K562 (cell line): ENCODE measurements around the gene ITGA3. TPM values are rescaled to one million over a fixed set of nuclear protein-coding genes. Genes with fewer than 3 reads are reported as not detected.

Source experiments
- CHD2 ChIP-seq: IDR thresholded peaks from 2 replicates; pipeline ENCODE4 v1.6.1; 2011; ENCODE audit warnings: low read depth, low read length
- CXXC5 ChIP-seq: fragments of 250-450 bp; sonication (Bioruptor Pico); IDR thresholded peaks from 2 replicates; pipeline ENCODE4 v1.8.0; 2022; ENCODE audit warnings: inconsistent platforms, mild to moderate bottlenecking, moderate library complexity
- FOXA3 ChIP-seq, 2 experiments: fragments of 450-650 bp in 1 of 2; sonication (generic) in 1 of 2; formaldehyde crosslinking; IDR thresholded peaks in 1 of 2; conservative IDR thresholded peaks in 1 of 2; 2 replicates each; pipeline versions ENCODE4 v1.4.0 to v1.8.0; 2020 to 2022; ENCODE audit warnings: mild to moderate bottlenecking in 2 of 2, missing genetic modification reagents in 1 of 2
- NUFIP1 ChIP-seq: fragments of 450-650 bp; IDR thresholded peaks from 2 replicates; pipeline ENCODE4 v1.6.1; 2018; ENCODE audit not compliant: partially characterized antibody
- RNF2 ChIP-seq: sonication (generic); IDR thresholded peaks from 2 replicates; pipeline ENCODE4 v1.6.1; 2016
- SP1 ChIP-seq: sonication (generic); formaldehyde crosslinking; IDR thresholded peaks from 2 replicates; pipeline ENCODE4 v1.8.1; 2022; ENCODE audit warnings: mild to moderate bottlenecking, missing genetic modification reagents
- SRF ChIP-seq, 2 experiments: fragments of 250-450, 450-650 bp in 1 of 2; sonication (Bioruptor Pico) in 1 of 2; sonication (generic) in 1 of 2; formaldehyde crosslinking; IDR thresholded peaks; 2 replicates each; pipeline versions ENCODE4 v1.5.0 to v1.5.1; 2020 to 2022; ENCODE audit warnings: mild to moderate bottlenecking in 1 of 2, missing genetic modification reagents in 1 of 2
- TCF7L2 ChIP-seq: fragments of 150-350 bp; IDR thresholded peaks from 2 replicates; pipeline ENCODE4 v1.6.1; 2016; ENCODE audit warnings: low read depth, mild to moderate bottlenecking, low read length, moderate library complexity
- ZNF12 ChIP-seq: sonication (generic); formaldehyde crosslinking; IDR thresholded peaks from 2 replicates; pipeline ENCODE4 v1.4.0; 2020; ENCODE audit warnings: mild to moderate bottlenecking, missing genetic modification reagents
- ZNF407 ChIP-seq: fragments of 450-650 bp; IDR thresholded peaks from 2 replicates; pipeline ENCODE4 v1.6.1; 2016; ENCODE audit warnings: low read depth
- ZNF551 ChIP-seq: fragments of 250-450 bp; sonication (Bioruptor Pico); IDR thresholded peaks from 2 replicates; pipeline ENCODE4 v1.5.0; 2021; ENCODE audit warnings: mild to moderate bottlenecking, moderate library complexity
- polyA plus RNA-seq, 8 experiments: library from polyadenylated mRNA; depleted of rRNA in 4 of 8; stranded (reverse) in 5 of 8; unstranded in 3 of 8; fragments of >200 nt; fragmentation: Nextera tagmentation in 2 of 8; fragmentation: Illumina TruSeq in 1 of 8; extraction: Ambion mirVana in 2 of 8; extraction: Trizol in 1 of 8; gene quantifications; 2 replicates each; pipeline versions ENCODE4 v1.2.1 to v1.2.3, GENCODE V29; 2011 to 2014; ENCODE audit warnings: inconsistent platforms in 1 of 8, missing spikeins in 1 of 8
- total RNA-seq, 7 experiments: library from RNA; depleted of rRNA in 6 of 7; stranded (reverse); fragments of >200 nt in 6 of 7; fragmentation: Illumina TruSeq in 2 of 7; extraction: Trizol in 2 of 7; gene quantifications; 2 replicates each; pipeline versions ENCODE4 v1.2.1 to v1.2.3, GENCODE V29; 2011 to 2021; ENCODE audit warnings: low replicate concordance in 1 of 7
- TF ChIP-seq, protein P1 (sequence below): sonication (generic); formaldehyde crosslinking; IDR thresholded peaks from 2 replicates; pipeline ENCODE4 v1.9.0; 2022; ENCODE audit warnings: mild to moderate bottlenecking, missing genetic modification reagents
- TF ChIP-seq, protein P2 (sequence below): fragments of 450-650 bp; IDR thresholded peaks from 2 replicates; pipeline ENCODE4 v1.6.1; 2017; ENCODE audit warnings: mild to moderate bottlenecking, moderate library complexity
- TF ChIP-seq, protein P3 (sequence below): sonication (generic); formaldehyde crosslinking; IDR thresholded peaks from 2 replicates; pipeline ENCODE4 v1.8.1; 2023; ENCODE audit warnings: mild to moderate bottlenecking, missing genetic modification reagents

ITGA3 gene
- total and polyA plus RNA-seq, 9 of the 15 experiments (the other 6 are each of a cell fraction or from before 2014, with no cell fraction given): 0.03 to 0.75 (median 0.14) TPM; not detected in 2

- no peak for TF ChIP-seq ZNF407
- TF ChIP-seq ZNF551 (CRISPR knock-in tag): no peak
- TF ChIP-seq, protein P1, sequence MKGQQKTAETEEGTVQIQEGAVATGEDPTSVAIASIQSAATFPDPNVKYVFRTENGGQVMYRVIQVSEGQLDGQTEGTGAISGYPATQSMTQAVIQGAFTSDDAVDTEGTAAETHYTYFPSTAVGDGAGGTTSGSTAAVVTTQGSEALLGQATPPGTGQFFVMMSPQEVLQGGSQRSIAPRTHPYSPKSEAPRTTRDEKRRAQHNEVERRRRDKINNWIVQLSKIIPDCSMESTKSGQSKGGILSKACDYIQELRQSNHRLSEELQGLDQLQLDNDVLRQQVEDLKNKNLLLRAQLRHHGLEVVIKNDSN (CRISPR knock-in tag): peak; percentile 97
- 0 out of 2 replicates have a peak, but pooled peaks have one; percentile 33 for TF ChIP-seq ZNF12 (CRISPR knock-in tag)
- TF ChIP-seq NUFIP1: no peak
- TF ChIP-seq CXXC5: peak; percentile 52; the same call in 1 of the 2 replicates
- TF ChIP-seq FOXA3 (CRISPR knock-in tag; conservative IDR thresholded peaks at IDR 0.05 in 1 of 2, IDR thresholded peaks at IDR 0.05 in 1 of 2): no peak
- 0 out of 2 replicates have a peak, but pooled peaks have one; percentile 21 for TF ChIP-seq RNF2
- TF ChIP-seq TCF7L2: no peak
- peak; percentile 96 for TF ChIP-seq SP1
- TF ChIP-seq, protein P2, sequence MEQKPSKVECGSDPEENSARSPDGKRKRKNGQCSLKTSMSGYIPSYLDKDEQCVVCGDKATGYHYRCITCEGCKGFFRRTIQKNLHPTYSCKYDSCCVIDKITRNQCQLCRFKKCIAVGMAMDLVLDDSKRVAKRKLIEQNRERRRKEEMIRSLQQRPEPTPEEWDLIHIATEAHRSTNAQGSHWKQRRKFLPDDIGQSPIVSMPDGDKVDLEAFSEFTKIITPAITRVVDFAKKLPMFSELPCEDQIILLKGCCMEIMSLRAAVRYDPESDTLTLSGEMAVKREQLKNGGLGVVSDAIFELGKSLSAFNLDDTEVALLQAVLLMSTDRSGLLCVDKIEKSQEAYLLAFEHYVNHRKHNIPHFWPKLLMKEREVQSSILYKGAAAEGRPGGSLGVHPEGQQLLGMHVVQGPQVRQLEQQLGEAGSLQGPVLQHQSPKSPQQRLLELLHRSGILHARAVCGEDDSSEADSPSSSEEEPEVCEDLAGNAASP: no peak
- no peak for TF ChIP-seq SRF (CRISPR knock-in tag; IDR thresholded peaks at IDR 0.05)
- TF ChIP-seq, protein P3, sequence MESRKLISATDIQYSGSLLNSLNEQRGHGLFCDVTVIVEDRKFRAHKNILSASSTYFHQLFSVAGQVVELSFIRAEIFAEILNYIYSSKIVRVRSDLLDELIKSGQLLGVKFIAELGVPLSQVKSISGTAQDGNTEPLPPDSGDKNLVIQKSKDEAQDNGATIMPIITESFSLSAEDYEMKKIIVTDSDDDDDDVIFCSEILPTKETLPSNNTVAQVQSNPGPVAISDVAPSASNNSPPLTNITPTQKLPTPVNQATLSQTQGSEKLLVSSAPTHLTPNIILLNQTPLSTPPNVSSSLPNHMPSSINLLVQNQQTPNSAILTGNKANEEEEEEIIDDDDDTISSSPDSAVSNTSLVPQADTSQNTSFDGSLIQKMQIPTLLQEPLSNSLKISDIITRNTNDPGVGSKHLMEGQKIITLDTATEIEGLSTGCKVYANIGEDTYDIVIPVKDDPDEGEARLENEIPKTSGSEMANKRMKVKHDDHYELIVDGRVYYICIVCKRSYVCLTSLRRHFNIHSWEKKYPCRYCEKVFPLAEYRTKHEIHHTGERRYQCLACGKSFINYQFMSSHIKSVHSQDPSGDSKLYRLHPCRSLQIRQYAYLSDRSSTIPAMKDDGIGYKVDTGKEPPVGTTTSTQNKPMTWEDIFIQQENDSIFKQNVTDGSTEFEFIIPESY (CRISPR knock-in tag): peak; percentile 67
- TF ChIP-seq CHD2: 0 out of 2 replicates have a peak, but pooled peaks have one; percentile 26
Observed at GRCh38 chr17:50094753-50095619, 39.1 kb downstream of the ITGA3 start, which contains the start of gene PDK2 (continued).
